Choroid plexus epithelial cell (primary cell): Measurements from ENCODE around the gene C19orf38.
"Not testable (repeated sequence)": the region's sequence is repeated elsewhere in the genome, so short reads cannot be mapped to it uniquely, and the experiment has no call there.

Experiments
- DNase-seq: peaks from one replicate; pipeline ENCODE4 v3.0.0-alpha.2; 2010; ENCODE audit warnings: low read depth
- H3K4me3 ChIP-seq: 2 replicates; pipeline ENCODE4 v1.5.1; 2011; ENCODE audit warnings: low read depth, mild to moderate bottlenecking, control low read depth, low read length, moderate library complexity
- TF ChIP-seq, protein P1 (sequence below): conservative IDR thresholded peaks from 2 replicates; pipeline ENCODE4 v1.5.1; 2011; ENCODE audit warnings: low read depth, mild to moderate bottlenecking, control low read depth, inconsistent platforms, low read length, moderate library complexity

The C19orf38 gene

GRCh38 chr19:10852098-10852800 is 4.0 kb downstream of the C19orf38 start:
- H3K4me3 ChIP-seq, result no peak overlapping the region
- peak; percentile 70 for DNase-seq
- TF ChIP-seq, protein P1, sequence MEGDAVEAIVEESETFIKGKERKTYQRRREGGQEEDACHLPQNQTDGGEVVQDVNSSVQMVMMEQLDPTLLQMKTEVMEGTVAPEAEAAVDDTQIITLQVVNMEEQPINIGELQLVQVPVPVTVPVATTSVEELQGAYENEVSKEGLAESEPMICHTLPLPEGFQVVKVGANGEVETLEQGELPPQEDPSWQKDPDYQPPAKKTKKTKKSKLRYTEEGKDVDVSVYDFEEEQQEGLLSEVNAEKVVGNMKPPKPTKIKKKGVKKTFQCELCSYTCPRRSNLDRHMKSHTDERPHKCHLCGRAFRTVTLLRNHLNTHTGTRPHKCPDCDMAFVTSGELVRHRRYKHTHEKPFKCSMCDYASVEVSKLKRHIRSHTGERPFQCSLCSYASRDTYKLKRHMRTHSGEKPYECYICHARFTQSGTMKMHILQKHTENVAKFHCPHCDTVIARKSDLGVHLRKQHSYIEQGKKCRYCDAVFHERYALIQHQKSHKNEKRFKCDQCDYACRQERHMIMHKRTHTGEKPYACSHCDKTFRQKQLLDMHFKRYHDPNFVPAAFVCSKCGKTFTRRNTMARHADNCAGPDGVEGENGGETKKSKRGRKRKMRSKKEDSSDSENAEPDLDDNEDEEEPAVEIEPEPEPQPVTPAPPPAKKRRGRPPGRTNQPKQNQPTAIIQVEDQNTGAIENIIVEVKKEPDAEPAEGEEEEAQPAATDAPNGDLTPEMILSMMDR, result no peak

- no peak for DNase-seq
- TF ChIP-seq, protein P1, result no peak
- H3K4me3 ChIP-seq, result no peak overlapping the region
These were observed 4.7 kb downstream of the C19orf38 start for GRCh38 chr19:10852941-10853340.

- TF ChIP-seq, protein P1, result no peak
- no peak for DNase-seq
- no peak overlapping the region for H3K4me3 ChIP-seq
These were observed 6.3 kb downstream of the C19orf38 start for GRCh38 chr19:10854350-10855089.

DNA sequence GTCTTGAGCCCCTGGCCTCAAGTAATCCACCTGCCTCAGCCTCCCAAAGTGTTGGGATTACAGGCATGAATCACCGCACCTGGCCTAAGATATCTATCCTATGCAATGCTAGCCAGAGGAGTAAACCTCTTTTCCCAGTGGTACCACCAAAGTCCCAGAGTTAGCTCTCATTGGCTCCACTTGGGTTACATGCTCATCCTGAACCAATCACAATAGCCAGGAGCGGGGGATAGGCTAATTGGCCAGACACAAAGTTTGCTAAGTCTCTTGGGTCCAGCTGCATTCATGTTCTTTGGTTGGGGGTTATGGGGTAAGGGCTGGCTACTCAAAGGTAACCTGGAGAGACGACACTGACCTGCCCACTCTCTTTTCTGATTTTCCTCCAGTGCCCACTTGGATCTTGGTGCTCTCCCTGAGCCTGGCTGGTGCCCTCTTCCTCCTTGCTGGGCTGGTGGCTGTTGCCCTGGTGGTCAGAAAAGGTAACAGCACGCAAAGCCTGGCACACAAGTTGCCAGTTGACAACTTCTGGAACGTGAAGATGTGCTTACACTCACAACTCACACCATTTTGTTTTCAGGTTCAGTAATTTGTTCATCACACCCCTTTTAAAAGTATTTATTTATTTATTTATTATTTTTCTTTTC is 7.8 kb downstream of the C19orf38 start:
- DNase-seq, result no peak
- TF ChIP-seq, protein P1, result peak; percentile 63
- H3K4me3 ChIP-seq, result no peak overlapping the region

DNA sequence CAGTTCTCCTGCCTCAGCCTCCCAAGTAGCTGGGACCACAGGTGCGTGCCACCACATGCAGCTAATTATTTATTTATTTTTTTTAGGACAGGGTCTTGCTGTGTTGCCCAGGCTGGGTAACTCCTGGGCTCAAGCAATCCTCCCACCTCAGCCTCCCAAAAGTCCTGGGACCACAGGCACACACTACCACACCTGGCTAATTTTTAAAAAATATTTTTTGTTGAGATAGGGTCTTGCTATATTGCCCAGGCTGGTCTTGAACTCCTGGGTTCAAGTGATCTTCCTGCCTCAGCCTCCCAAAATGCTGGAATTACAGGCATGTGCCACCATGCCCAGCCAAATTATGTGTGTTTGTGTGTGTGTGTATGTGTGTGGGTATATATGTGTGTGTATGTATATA is 8.7 kb downstream of the C19orf38 start:
- not testable (repeated sequence) for DNase-seq, H3K4me3 ChIP-seq

DNA sequence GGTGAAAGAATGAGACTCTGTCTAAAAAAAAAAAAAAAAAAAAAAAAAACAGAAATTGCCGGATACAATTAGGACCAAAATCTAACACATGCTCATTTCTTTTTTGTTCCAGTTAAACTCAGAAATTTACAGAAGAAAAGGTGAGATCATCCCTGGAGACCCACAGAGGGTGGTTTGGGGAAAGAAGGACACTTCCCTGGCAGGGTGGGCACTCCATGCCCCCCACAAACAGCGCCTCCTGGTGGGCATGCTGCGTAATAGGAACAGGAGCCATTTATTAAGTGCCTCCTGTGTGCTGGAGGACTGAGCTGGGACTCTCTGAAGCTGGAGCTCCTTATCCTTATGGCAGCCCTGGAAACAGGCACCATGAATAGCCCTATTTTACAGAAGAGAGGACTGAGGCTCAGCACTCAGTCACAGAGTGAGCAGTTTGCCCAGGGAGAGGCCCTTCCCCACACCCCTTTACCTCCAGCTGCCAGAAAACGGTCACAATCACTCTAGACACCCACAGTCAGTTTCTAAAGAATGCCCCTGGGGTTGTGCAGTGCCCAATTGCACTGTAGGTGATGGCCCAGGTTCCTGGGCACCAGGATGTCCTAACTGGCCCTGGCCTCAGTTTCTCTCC is 10.1 kb downstream of the C19orf38 start:
- peak; percentile 37 for DNase-seq
- no peak overlapping the region for H3K4me3 ChIP-seq
- TF ChIP-seq, protein P1, result peak; percentile 94

- peak; percentile 56 for DNase-seq
- H3K4me3 ChIP-seq, result no peak overlapping the region
- TF ChIP-seq, protein P1, result peak; percentile 70
These were observed 13.0 kb downstream of the C19orf38 start for GRCh38 chr19:10861103-10861651.
